ENCODE results near the gene RMND5A.
"Not testable (repeated sequence)": the region's sequence is repeated elsewhere in the genome, so short reads cannot be mapped to it uniquely, and the experiment has no call there.

DNA sequence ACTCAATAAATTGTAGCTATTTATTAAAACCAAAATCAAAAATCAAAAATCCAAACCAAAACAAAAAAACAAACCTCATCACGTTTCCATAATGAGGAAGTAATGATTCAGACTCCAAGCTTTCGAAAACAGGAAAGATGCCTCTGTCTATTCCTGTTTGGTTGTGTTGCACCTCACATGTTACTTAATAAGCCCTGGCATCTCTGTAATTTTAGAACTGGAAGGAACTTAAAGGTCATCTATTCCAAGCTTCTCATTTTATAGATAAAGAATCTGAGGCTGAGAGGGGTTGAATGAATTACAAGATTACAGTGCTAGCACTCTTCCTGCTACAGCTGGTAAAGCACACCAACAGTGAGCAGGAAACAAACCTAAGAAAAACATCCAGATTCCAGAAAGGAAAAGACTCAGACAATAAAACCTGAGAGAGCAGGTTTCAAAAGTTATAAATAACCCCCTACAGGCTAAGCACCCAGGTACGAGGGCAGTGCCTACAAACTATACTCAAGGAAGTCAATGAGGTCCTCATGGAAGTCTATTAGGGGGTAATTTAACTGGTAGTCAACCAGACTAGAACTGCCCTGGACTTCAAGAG, 5.4 kb upstream of the RMND5A start:
- TF ChIP-seq POLR2A (IDR thresholded peaks at IDR 0.05), result not testable (repeated sequence)
- TF ChIP-seq, protein P1, sequence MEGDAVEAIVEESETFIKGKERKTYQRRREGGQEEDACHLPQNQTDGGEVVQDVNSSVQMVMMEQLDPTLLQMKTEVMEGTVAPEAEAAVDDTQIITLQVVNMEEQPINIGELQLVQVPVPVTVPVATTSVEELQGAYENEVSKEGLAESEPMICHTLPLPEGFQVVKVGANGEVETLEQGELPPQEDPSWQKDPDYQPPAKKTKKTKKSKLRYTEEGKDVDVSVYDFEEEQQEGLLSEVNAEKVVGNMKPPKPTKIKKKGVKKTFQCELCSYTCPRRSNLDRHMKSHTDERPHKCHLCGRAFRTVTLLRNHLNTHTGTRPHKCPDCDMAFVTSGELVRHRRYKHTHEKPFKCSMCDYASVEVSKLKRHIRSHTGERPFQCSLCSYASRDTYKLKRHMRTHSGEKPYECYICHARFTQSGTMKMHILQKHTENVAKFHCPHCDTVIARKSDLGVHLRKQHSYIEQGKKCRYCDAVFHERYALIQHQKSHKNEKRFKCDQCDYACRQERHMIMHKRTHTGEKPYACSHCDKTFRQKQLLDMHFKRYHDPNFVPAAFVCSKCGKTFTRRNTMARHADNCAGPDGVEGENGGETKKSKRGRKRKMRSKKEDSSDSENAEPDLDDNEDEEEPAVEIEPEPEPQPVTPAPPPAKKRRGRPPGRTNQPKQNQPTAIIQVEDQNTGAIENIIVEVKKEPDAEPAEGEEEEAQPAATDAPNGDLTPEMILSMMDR (IDR thresholded peaks at IDR 0.05), result not testable (repeated sequence)

All from body of pancreas (tissue), 4 donors.